Endothelial cell of umbilical vein (primary cell): ENCODE measurements around the gene TBCD.

Source experiments
- POLR2A ChIP-seq: IDR thresholded peaks from 2 replicates; pipeline ENCODE4 v1.6.1; 2012; ENCODE audit warnings: low read depth, mild to moderate bottlenecking, control low read depth, low read length
- TF ChIP-seq, protein P1 (sequence below), 2 donors: IDR thresholded peaks; 1 replicate in 1 of 2; 2 replicates in 1 of 2; pipeline ENCODE4 v1.5.1; 2011; ENCODE audit warnings: low read length in 2 of 2, mild to moderate bottlenecking in 2 of 2, moderate library complexity in 2 of 2, control low read depth in 1 of 2, inconsistent platforms in 1 of 2, low read depth in 1 of 2; ENCODE audit not compliant: insufficient read depth in 1 of 2; ENCODE audit errors: extremely low read depth in 1 of 2
- TF ChIP-seq, protein P2 (sequence below): IDR thresholded peaks from 2 replicates; pipeline ENCODE4 v1.6.1; 2011; ENCODE audit not compliant: insufficient read depth, insufficient read length

DNA sequence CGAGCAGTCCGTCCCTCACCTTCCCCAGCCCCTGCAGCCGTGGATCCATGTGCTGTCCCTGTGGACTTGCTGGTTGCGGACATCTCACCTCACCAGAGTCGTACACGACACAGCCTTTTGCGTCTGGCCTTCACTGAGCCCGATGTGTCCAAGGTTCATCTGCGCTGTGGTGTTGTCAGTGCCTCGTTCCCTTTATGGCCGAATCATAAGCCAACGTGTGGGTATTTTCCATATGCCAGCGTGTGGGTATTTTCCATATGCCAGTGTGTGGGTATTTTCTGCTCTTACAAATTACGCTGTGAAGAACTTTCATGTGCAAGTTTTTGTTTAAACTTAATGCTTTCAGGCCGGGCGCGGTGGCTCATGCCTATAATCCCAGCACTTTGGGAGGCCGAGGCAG, 31.6 kb downstream of the TBCD start:
- TF ChIP-seq, protein P1, sequence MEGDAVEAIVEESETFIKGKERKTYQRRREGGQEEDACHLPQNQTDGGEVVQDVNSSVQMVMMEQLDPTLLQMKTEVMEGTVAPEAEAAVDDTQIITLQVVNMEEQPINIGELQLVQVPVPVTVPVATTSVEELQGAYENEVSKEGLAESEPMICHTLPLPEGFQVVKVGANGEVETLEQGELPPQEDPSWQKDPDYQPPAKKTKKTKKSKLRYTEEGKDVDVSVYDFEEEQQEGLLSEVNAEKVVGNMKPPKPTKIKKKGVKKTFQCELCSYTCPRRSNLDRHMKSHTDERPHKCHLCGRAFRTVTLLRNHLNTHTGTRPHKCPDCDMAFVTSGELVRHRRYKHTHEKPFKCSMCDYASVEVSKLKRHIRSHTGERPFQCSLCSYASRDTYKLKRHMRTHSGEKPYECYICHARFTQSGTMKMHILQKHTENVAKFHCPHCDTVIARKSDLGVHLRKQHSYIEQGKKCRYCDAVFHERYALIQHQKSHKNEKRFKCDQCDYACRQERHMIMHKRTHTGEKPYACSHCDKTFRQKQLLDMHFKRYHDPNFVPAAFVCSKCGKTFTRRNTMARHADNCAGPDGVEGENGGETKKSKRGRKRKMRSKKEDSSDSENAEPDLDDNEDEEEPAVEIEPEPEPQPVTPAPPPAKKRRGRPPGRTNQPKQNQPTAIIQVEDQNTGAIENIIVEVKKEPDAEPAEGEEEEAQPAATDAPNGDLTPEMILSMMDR (IDR thresholded peaks at IDR 0.05; ENCODE audit: extremely low read depth in 1 of 2, insufficient read depth in 1 of 2, low read depth in 1 of 2, low read length in 2 of 2), result no peak
- no peak for TF ChIP-seq POLR2A
- TF ChIP-seq, protein P2, sequence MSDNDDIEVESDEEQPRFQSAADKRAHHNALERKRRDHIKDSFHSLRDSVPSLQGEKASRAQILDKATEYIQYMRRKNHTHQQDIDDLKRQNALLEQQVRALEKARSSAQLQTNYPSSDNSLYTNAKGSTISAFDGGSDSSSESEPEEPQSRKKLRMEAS, result no peak
